HG03442 (cell line): ENCODE results near the gene DAB2IP.
A peak's percentile ranks its signal among the peaks of the same experiment; 100 is the strongest.

Experiments
- ATAC-seq: cut with Tn5 transposase; IDR thresholded peaks from one replicate; pipeline ENCODE4 v1.9.1; 2021; ENCODE audit warnings: mild to moderate bottlenecking, moderate library complexity; ENCODE audit not compliant: unreplicated experiment

The DAB2IP gene

GRCh38 chr9:121720311-121721057 lies 69.0 kb downstream of the DAB2IP start:
- ATAC-seq, result no peak

- ATAC-seq, result no peak
Measured at GRCh38 chr9:121721058-121721350, 69.6 kb downstream of the DAB2IP start.

- ATAC-seq, result no peak
Measured at GRCh38 chr9:121721770-121722169, 70.3 kb downstream of the DAB2IP start.

DNA sequence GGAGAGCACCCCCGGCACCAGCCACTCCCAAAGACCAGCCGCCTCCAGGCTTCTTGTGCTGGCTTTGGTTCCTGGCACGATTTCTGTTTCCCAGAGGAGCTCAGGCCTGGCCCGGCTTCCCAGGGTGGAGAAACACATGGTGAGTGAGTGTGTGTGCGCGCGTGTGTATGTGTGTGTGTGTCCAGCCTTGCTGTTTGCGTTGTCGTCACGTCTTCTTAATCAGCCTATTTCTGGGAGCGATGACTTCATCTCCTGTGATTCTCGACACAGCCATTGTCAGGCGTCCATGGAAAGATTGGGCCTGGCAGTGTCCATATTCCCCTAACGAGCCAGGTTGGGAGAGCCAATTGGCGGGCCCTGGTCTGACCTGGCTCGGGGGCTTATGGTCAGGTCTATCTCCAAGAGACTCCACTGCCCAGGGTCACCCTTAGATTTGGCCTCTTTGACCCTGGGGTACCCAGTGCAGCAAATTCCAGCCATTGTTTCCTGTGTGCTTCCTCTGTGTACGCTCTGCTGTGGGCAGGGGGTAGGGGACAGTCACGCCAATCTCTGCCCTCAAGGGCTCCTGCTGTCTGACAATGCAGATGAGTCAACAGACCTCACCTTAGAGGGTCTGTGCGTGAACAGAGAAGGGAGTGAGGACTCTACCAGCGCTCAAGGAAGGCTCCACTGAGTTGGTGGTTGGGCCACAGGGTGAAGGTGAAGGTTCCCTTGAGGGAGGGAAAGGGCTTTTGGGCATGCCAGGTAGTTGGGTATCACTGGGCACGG lies 73.8 kb downstream of the DAB2IP start:
- no peak for ATAC-seq

DNA sequence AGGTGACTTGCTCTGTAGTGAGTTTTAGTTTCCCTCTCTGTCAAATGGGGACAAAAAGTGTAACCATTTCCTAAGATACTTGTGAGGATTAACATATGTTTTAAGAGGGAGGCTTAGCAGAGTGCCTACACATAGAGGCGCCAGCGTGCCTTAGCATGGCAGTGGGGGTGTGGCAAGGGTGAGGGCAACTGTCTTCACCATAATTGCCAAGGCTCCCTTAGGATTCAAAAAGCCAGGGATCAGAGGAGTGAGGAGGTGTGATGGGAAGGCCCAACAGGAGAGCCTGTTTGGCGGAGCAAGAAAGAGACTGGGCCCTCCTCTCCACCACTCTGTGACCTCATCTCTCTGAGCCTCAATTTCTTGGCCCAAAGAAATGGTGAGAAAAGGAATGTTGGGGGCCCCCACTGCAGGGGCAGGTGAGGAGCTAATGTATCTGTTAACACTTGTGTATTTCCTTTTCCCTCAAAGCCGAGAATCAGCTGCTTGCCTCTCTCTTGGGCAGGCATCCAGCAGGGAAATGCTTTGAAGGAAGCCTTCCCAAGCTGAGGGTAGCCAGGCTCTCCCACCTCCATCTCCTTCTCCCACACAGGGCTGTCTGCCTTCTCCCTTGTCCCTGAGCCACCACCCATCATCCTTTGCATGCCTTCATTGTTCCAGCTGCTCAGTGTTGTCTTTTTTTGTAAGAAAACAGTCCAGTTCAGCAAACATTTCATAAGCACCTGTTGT lies 76.0 kb downstream of the DAB2IP start:
- ATAC-seq, result no peak

GRCh38 chr9:121728916-121729315 lies 77.5 kb downstream of the DAB2IP start:
- ATAC-seq, result no peak

- no peak for ATAC-seq
Measured at GRCh38 chr9:121729769-121730562, 78.5 kb downstream of the DAB2IP start.

GRCh38 chr9:121731090-121731489 lies 79.7 kb downstream of the DAB2IP start:
- ATAC-seq, result no peak

- ATAC-seq, result no peak
Measured at GRCh38 chr9:121731919-121732318, 80.5 kb downstream of the DAB2IP start.

DNA sequence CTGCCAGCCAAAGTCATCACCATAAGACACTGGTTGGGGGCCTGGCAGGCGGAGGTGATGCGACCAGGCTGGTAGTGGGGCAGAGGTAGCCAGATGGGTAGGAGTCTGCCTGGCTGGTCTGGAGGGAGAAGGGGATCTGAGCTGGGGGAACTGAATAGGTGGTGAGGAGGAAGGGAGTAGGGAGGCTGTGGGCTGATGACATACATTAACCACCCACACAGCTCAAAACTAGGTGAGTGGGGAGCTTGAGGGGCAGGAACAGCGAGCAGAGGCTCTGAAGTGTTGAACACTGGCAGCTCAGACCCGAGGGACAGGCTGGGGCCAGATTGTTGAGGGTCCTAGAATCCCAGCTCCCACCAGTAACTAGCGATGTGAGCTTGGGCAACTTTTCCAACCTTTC lies 81.0 kb downstream of the DAB2IP start:
- no peak for ATAC-seq

- ATAC-seq, result no peak
Measured at GRCh38 chr9:121732886-121733285, 81.5 kb downstream of the DAB2IP start.

DNA sequence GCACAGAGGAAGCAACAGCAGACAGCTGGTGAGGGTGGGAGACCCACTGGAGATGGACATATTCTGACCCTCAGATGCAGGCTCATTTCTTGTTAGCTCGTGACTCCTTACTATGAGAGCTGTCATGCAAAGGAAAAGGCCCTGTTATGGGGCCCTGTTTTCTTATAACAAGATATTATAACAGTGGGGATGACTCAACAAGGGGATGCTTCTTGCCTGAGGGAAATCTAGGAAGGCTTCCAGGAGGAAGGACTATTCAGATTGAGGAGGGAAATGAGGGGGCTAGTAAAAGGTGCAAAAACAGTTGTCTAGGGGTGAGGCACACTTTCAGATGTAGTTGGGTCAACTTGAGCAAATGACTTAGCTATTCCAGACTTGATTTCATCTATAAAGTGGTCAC lies 83.0 kb downstream of the DAB2IP start:
- ATAC-seq, result no peak

DNA sequence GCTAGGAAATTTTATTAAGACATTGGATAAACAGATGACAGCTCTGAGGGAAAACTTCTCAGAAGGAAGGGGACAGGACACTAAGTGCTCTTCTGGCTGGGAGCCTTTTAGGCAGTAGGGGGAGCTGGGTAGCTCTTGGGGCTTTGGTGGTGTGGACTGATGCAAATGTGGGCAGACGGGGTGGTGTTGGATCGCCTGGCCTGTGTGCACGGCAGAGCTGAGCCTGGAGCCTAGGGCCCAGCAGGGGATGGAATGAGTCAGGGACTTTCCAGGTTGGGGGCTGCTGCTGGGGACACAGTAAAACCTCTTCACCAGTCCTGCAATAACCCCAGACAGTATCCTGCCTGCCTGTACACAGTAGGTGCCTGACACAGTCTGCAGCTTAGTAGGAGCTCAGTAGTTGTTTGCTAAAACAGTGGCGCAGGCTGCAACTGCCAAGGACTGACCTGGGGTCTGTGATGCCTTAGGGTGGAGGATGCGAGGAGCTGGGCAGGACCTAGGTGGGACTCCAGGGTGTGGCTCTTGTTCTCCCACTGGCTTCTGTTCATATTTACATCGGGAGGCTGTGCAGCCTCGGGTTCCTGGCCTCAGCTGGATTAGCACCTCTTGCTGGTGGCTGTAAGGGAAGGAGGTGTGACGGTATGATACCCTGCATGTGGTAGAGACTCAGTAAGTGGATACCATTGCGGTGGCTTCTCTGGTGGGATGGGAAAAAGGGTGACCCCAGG lies 83.8 kb downstream of the DAB2IP start:
- ATAC-seq, result peak; percentile 50

GRCh38 chr9:121735793-121736770 lies 84.6 kb downstream of the DAB2IP start:
- no peak for ATAC-seq

DNA sequence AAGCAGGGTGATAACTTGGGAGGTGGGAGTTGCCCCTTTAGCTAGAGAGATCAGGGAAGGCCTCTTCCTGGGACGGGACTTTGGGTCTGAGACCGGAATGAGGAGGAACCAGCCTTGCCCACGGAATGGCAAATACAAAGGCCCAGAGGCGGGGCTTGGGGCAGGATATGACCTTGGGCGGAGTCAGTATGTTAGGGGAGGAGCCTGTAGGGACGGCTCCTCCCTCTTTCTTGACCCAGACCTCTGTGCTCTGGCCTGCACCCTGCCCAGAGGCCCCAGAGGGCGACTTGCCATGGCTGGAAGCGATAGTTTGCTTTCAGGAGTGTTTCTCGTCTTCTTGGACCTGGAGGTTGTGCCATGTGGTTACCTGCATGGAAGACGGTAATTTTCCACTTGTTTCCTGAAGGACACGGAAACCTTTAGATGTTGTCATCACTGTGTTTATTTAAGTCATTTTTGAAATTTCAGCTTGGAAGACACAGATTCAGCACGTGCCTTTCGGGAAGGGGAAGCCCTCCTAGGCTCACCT lies 85.6 kb downstream of the DAB2IP start:
- no peak for ATAC-seq

- no peak for ATAC-seq
Measured at GRCh38 chr9:121737481-121737931, 86.1 kb downstream of the DAB2IP start.

DNA sequence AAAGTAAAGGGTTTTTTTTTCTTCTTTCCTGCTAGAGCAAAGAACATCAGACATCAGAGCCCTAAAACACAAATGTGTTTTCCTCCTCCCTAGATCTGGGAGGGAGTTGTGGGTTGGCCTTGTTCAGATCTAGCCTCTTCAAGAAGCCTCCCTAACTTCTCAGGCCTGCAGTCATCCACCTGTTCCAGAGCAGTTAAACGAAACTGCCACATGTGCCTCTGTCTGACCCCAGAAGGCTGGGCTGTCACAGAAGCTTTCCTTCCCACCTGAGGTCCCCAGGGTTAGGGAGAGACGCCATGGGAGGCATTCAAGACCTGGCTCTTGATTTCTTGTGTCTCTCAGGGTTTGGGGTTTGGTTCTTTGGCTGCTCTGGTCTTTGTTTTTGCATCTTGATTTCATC lies 87.0 kb downstream of the DAB2IP start:
- no peak for ATAC-seq

DNA sequence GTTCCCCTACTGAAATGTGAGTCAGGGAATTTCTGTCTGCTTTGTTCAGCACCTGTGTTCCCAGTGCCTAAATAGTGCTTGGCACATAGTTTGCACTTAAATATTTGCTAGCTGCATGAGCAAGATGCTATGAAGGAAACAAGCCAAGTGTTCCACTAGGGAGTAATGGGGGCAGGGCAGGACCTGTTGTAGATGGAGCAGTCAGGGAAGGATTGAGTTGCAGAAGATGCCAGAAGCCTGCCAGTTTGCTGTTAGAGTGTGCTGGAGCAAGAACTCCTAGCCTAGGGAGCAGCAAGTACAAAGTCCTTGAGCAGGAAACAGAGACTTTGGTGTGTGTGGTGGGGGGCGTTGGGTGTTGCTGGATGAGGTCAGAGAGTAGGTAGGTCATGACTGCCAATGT lies 87.5 kb downstream of the DAB2IP start:
- no peak for ATAC-seq

DNA sequence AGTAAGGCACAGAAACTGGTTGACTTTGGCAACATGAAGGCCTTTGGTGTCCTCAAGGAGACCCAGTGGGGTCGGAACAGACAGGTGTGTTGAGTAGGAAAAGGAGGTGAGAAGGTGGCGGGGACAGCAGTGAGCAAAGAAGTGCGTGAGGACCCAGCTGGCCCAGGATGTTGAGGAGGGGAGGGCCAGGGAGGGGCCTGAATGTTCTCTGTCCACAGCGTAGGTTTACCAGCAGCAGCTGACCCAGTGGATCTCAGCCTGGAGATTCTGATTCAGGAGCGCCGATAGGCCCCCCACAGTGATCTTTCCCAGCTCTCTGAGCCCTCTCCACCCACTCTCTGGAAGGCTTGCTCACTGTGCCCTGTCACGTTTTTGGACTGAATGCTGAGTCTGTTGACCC lies 88.5 kb downstream of the DAB2IP start:
- ATAC-seq, result no peak
